Suppressor macrophage treated with lipopolysaccharide for 1 hour (primary cell): Measurements from ENCODE around the gene COG5.

ENCODE experiments used
- DNase-seq, 3 donors: peaks; one replicate each; pipeline ENCODE4 v3.0.0-alpha.2; 2020 to 2022

COG5 gene

DNA sequence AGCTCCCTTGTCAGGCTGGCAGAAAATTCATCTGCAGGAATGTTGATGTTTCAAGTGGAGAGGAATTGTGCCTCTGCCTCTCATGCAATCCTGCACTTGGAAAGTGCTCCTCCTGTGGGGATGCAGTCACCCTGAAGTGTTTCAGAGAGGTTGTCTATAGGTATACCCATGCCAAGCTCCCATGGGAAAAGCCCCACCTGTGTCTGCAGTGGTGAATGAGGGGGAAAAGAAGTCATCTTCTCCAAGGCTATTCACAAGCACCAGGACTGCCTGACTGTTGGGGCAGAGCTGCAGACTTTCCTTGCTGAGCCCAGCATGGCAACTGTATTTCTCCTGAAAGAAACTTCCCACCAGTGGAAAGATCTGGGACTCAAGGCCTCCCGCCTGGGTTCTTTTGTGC, 58.4 kb downstream of the COG5 start:
- DNase-seq = no peak

DNA sequence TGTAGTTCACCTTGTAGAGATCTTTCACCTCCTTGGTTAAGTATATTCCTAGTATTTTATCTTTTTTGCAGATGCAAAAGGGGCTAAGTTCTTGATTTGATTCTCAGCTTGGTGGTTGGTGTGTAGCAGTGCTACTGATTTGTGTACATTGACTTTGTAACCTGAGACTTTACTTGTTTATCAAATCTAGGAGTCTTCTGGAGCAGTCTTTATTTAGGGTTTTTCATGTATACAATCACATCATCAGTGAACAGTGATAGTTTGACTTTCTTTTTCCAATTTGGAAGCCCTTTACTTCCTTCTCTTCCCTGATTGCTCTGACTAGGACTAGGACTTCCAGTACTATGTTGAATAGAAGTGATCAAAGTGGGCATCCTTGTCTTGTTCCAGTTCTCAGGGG, 60.0 kb downstream of the COG5 start:
- DNase-seq = no peak

GRCh38 chr7:107502797-107503196, 60.9 kb downstream of the COG5 start:
- no peak for DNase-seq

GRCh38 chr7:107502154-107502553, 61.6 kb downstream of the COG5 start:
- no peak for DNase-seq

- peak; percentile 32 to 41 (median 38) for DNase-seq
These were observed 62.1 kb downstream of the COG5 start for GRCh38 chr7:107501593-107501992.

DNA sequence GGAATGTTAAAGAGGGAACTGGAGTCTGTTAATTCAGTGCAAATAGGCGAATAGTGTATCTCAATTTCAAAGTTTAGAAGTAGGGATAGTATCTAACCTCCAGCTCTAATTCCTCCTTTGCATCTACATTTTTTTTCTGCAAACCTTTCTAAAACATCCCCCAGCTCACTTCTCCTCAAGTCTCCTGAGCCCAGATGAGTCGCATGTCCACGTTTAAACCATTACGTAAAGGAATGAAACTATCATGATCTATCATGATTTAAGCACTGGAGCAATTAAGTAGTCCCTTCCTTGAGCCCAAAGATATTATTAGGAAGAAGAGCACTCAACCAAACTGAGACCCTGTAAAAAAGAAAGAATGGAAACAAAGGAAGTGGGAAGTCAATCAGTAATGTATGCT, 64.0 kb downstream of the COG5 start:
- no peak for DNase-seq

- no peak for DNase-seq
These were observed 68.2 kb downstream of the COG5 start for GRCh38 chr7:107495516-107495915.

DNA sequence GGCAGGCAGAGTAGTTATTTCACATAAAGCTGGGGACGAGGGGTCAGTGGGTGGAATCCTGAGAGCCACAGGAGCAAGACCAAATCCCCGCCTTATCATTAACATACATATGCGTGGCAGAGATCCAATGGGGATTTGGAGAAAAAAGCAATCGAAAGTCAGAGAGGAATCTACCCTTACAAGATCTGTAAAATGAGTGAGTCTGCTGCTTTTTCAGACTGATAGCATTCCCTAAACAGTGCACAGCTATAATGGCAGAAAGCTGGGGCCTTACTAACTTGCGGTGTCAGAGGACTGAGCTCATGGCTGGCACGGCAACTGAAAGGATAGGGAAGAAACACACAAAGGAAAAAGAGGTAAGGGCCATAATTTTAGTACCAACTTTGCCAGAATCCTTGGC, 68.8 kb downstream of the COG5 start:
- DNase-seq = no peak

GRCh38 chr7:107494315-107494751, 69.4 kb downstream of the COG5 start:
- DNase-seq = no peak

- no peak for DNase-seq
These were observed 70.8 kb downstream of the COG5 start for GRCh38 chr7:107492875-107493274.

GRCh38 chr7:107486041-107486440, 77.7 kb downstream of the COG5 start:
- no peak for DNase-seq

- no peak for DNase-seq
These were observed 81.1 kb downstream of the COG5 start for GRCh38 chr7:107482571-107482970.

DNA sequence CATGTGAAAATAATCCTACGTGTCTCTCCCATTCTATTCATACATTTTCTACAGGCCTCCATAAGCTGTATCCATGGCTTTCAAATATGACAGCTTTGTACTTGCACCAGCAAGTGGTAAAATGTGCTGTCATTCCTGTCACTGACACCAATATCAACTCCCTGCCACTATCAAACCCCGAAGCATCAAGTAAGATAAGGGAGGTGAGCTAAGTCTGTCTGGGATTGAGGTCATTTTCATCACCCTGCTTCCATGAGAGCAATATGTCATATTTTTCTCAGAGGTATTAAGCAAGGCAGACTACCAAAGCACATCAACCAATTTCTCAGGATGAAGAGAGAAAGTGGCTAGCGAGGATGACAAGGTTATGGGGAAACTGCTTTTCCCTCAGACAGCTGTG, 82.8 kb downstream of the COG5 start:
- no peak for DNase-seq

GRCh38 chr7:107479303-107479702, 84.4 kb downstream of the COG5 start:
- DNase-seq = no peak

GRCh38 chr7:107474104-107474521, 89.6 kb downstream of the COG5 start:
- DNase-seq = no peak

DNA sequence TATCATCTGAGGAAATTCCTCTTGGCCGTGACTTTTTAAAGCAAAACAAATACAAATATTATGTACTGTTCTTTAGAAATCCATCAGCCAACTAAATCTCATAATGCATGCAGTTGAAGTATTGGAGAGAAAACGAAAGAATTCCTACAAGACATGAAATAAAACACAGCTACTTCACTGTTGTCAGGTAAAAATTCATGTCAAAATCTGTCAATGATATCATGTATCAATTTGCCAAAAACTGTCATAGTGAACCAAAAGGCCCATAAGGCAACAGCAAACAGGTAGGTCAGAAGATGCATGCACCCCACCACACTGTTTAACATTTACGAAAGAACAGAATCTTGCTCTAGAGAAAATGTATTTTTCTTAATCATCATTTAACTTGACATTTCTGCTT, 91.6 kb downstream of the COG5 start:
- DNase-seq = no peak

GRCh38 chr7:107471292-107472070, 92.2 kb downstream of the COG5 start:
- DNase-seq = peak in 1 of 3 donors; percentile 32

GRCh38 chr7:107469929-107470328, 93.8 kb downstream of the COG5 start, which contains the start of gene GPR22:
Gene GPR22 (plus strand): TSS chr7:107470057. CDS start chr7:107474061, 4,004 bp downstream.
- no peak for DNase-seq

DNA sequence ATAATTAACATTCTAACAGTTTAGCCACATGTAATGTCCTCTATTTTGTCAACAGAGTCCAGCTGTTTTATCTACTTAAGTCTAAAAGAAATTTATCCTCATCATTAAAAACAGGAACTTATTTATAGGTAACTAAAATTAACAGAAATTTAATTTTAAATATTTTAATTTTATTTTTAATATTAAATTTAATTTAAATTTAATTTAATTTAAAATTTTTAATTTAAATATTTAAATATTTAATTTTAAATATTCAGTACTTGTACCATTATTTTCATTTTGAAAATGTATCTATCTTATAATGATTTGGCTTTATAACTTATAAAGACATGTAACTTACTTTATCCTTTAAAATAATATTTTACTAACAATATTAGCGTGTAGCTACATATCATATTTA, 94.9 kb downstream of the COG5 start:
- DNase-seq = no peak

DNA sequence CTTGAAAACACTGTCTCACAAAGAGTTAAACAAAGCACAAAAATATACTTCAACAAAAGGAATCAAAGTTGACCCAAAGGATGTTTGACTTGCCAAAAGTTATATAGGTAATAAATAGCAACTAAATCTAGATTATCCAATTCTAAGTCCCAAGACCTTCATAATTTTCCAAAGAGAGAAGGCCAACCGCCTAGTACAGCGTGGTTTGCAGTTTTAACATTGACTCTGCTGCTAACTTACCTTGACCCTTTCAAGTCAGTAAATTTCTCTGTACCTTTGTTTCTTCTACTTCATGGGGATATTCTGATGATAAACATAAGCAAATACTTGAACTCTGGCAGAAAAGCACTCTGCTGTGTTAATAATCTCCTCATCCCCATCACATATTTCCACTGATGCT, 95.7 kb downstream of the COG5 start:
- DNase-seq = no peak

DNA sequence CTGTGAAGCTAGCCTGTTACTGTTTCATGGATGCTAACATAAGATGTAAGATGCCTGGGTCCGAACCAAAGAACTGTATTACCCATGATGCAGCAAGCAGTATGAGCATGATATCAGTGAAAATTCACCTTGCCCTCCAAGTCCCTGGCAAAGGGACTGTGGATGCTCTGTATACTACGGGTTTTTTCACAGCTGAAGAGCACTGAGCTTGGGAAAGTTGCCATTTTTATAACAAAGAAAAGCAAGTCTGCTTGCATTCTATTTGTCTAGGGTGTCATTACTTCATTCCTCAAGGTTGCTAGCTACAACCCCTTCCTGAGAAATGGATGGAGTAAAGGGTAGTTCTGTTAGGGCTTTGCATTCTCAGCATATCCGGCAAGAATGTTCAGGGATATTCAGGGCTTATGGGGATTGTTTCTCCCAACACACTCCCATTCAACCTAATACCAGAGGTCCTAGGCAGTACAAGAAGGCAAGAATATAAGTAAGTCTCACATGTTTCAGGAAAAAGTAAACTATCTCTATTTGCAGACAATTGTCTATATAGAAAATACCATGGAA, 99.0 kb downstream of the COG5 start:
- DNase-seq = no peak

- peak; percentile 55 to 63 (median 61) for DNase-seq
These were observed 100.3 kb downstream of the COG5 start for GRCh38 chr7:107463139-107464078.

- DNase-seq = no peak
These were observed 101.7 kb downstream of the COG5 start for GRCh38 chr7:107461938-107462533.
